NT2/D1 (cell line): ENCODE measurements around the gene COX19.

ENCODE experiments used
- SUZ12 ChIP-seq: IDR thresholded peaks from 2 replicates; pipeline ENCODE4 v1.6.1; 2011; ENCODE audit not compliant: insufficient read length, insufficient read depth; ENCODE audit errors: extremely low read depth
- YY1 ChIP-seq: IDR thresholded peaks from 2 replicates; pipeline ENCODE4 v1.6.1; 2011; ENCODE audit not compliant: insufficient read length, insufficient read depth
- ZNF274 ChIP-seq: IDR thresholded peaks from 2 replicates; pipeline ENCODE4 v1.6.1; 2011; ENCODE audit warnings: mild to moderate bottlenecking, low read depth, low read length

DNA sequence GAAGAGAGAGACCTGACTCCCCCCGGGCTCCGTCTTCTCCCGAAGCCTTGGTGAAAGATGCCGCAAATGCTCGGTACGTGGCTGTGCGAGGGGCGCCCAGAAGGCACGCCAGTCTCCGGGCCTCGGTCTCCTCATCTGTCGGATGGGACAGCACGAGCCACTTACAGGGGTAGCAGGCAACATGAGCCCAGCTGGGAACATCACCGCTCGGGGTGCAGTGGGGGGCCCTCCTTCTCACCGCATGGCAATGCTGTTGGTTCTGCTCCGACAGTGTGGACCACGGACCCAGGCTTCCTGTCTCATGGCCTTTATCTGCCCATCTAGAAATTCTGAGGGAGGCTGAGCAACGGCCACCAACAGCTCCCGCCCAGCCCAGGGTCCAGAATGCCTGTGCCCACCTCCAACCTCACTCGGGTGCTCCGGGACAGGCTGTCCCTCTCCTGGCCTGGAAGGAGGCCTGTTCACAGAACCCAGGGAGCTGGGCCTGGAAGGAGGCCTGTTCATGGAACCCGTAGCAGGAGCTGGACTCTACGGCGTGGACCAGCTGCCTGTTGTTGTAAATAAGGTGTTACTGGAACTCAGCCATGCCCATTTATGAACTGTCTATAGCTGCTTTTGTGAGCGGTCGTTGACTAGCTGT is 36.7 kb downstream of the COX19 start:
- no peak for TF ChIP-seq ZNF274
- TF ChIP-seq YY1: no peak
- TF ChIP-seq SUZ12: no peak
